ENCODE results near the gene ACOT11.

The ACOT11 gene

DNA sequence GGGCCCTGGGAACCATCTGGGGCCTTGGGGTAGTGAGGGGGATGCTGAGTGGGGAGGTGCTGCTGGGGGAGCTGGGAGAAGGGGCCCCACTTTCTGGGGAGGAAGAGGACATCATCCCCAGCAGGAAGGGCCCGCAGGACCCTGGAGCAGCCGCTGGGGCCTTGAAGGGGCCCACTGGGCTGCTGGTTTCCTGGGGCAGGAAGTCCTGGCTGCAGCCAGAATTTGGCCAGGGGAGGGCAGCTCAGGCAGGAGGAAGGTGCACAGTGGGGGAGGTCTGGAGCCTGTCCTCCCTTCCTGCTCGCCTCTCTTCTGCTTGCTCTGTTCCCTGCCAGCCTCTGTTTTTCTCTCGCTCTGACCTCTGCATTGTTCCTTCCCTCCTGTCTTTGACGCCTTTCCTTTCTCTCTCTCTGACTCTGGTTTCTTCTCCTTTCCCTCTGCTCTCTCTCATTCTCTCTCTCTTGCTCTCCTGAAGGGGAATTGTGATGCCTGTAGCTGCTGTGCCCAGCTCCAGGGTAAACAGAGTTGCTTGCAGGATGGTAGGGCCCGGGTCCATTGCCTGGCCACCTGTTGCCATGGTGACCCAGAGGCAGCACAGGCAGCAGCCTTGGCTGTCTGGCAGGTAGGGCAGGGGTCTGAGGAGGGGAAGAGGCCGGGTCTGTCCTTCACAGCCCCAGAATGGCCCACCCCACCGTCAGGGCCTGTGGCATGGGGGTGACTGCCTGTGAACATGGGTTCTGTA, 23.9 kb downstream of the ACOT11 start:
- CTCF ChIA-PET: no interaction called here
- H3K9me3 ChIP-seq (ENCODE audit: control insufficient read depth, insufficient read depth, low read depth, low read length): no peaks in the 10 kb centered on the region
- TF ChIP-seq, protein P1, sequence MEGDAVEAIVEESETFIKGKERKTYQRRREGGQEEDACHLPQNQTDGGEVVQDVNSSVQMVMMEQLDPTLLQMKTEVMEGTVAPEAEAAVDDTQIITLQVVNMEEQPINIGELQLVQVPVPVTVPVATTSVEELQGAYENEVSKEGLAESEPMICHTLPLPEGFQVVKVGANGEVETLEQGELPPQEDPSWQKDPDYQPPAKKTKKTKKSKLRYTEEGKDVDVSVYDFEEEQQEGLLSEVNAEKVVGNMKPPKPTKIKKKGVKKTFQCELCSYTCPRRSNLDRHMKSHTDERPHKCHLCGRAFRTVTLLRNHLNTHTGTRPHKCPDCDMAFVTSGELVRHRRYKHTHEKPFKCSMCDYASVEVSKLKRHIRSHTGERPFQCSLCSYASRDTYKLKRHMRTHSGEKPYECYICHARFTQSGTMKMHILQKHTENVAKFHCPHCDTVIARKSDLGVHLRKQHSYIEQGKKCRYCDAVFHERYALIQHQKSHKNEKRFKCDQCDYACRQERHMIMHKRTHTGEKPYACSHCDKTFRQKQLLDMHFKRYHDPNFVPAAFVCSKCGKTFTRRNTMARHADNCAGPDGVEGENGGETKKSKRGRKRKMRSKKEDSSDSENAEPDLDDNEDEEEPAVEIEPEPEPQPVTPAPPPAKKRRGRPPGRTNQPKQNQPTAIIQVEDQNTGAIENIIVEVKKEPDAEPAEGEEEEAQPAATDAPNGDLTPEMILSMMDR (tag by site-specific recombination; IDR thresholded peaks at IDR 0.05): 0 out of 2 replicates have a peak, but pooled peaks have one; percentile 14
- TF ChIP-seq, protein P2, sequence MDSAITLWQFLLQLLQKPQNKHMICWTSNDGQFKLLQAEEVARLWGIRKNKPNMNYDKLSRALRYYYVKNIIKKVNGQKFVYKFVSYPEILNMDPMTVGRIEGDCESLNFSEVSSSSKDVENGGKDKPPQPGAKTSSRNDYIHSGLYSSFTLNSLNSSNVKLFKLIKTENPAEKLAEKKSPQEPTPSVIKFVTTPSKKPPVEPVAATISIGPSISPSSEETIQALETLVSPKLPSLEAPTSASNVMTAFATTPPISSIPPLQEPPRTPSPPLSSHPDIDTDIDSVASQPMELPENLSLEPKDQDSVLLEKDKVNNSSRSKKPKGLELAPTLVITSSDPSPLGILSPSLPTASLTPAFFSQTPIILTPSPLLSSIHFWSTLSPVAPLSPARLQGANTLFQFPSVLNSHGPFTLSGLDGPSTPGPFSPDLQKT (IDR thresholded peaks at IDR 0.05; ENCODE audit: borderline replicate concordance, low read depth, low read length): no peak
- TF ChIP-seq SCRT1 (tag by site-specific recombination; IDR thresholded peaks at IDR 0.05; ENCODE audit: borderline replicate concordance) (peak; percentile 83), PRDM1 (tag by site-specific recombination; IDR thresholded peaks at IDR 0.05) (peak; percentile 84), ZIC2 (tag by site-specific recombination; IDR thresholded peaks at IDR 0.05) (peak; percentile 70), ZNF660 (tag by site-specific recombination; IDR thresholded peaks at IDR 0.05) (no peak), SCRT2 (tag by site-specific recombination; IDR thresholded peaks at IDR 0.05) (peak; percentile 96), ZNF350 (tag by site-specific recombination; IDR thresholded peaks at IDR 0.05) (no peak), ZNF302 (tag by site-specific recombination; IDR thresholded peaks at IDR 0.05; ENCODE audit: low read depth) (no peak), MYNN (tag by site-specific recombination; IDR thresholded peaks at IDR 0.05; ENCODE audit: borderline replicate concordance) (no peak), ZNF843 (tag by site-specific recombination; IDR thresholded peaks at IDR 0.05) (no peak), KLF10 (tag by site-specific recombination; IDR thresholded peaks at IDR 0.05) (no peak), GLI2 (tag by site-specific recombination; IDR thresholded peaks at IDR 0.05; ENCODE audit: borderline replicate concordance, low read depth) (no peak)
- H3K4me3 ChIP-seq (ENCODE audit: low read depth, low read length): no peak overlapping the region
- H3K36me3 ChIP-seq (ENCODE audit: control insufficient read depth in 2 of 2, insufficient read depth in 1 of 2, low read length in 2 of 2): no peaks in the 10 kb centered on the region
- no peaks in the 10 kb centered on the region for H3K4me1 ChIP-seq (ENCODE audit: control insufficient read depth, insufficient read depth, low read length)
- no peak overlapping the region for H3K27ac ChIP-seq (ENCODE audit: extremely low read depth, low read depth, low read length)
- POLR2A ChIA-PET: interaction anchor here (0.6 kb wide), 1 partner anchor 91 kb away, joined by 3 read pairs; no protein-coding TSS in a partner anchor

DNA sequence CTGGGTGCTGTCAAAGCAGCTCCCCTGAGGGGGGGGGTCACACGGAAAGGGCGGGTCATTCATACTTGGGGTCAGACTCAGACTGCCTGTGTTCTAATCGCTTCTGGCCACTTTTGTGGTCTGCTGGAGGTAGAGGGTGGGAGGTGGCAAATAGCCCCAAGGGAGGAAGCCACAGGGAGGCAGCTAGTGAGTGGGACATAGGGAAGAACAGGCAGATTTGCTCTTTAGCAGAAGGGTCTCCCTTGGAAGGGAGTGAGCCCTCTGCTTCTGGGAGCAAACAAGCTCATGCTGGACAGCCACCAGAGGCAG, 24.5 kb downstream of the ACOT11 start:
- Histone ChIP-seq H3K4me3 (ENCODE audit: low read depth, low read length) (no peak overlapping the region), H3K9me3 (ENCODE audit: control insufficient read depth, insufficient read depth, low read depth, low read length) (no peaks in the 10 kb centered on the region), H3K27ac (ENCODE audit: extremely low read depth, low read depth, low read length) (no peak overlapping the region), H3K4me1 (ENCODE audit: control insufficient read depth, insufficient read depth, low read length) (no peaks in the 10 kb centered on the region), H3K36me3 (ENCODE audit: control insufficient read depth in 2 of 2, insufficient read depth in 1 of 2, low read length in 2 of 2) (no peaks in the 10 kb centered on the region)
- POLR2A ChIA-PET: interaction anchor here (0.6 kb wide), 1 partner anchor 91 kb away, joined by 3 read pairs; no protein-coding TSS in a partner anchor
- CTCF ChIA-PET: no interaction called here
- TF ChIP-seq GLIS1 (tag by site-specific recombination; IDR thresholded peaks at IDR 0.05) (0 out of 2 replicates have a peak, but pooled peaks have one; percentile 31), ZNF354C (tag by site-specific recombination; IDR thresholded peaks at IDR 0.05; ENCODE audit: borderline replicate concordance, low read depth) (no peak), SCRT2 (tag by site-specific recombination; IDR thresholded peaks at IDR 0.05) (0 out of 2 replicates have a peak, but pooled peaks have one; percentile 6)

DNA sequence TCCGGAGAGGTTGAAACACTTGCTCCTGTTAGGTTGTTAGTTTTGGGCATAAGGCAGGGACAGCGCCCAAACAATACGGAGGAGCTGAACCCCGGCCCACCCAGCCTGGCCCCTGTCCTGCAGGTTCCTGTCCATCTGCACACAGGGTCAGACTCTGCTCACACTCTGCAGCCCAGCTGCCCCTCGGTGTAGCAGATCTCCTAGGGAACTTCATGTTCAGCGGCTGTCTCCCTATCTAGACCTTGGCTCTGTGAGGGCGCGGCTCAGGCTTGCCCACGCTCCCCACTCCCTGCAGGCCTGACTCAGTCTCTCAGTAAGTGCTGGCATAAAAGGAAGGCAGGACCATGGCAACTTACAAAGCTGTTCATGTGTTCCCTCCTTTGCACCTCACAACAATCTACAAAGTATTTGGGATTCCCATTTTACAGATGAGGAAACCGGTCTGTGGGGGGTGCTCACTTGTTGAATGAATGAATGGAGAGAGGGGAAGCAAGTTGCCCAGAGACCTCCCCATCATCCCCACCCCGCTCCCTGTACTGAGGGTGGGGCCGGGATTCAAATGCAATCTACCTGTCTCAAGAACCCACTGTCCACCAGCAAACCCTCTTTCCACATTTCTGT, 26.2 kb downstream of the ACOT11 start:
- H3K4me3 ChIP-seq (ENCODE audit: low read depth, low read length): no peak overlapping the region
- H3K27ac ChIP-seq (ENCODE audit: extremely low read depth, low read depth, low read length): no peak overlapping the region
- ChIA-PET POLR2A (interaction anchor here (0.7 to 1.1 kb wide), 2 partner anchors 8 to 806 kb away, joined by 5 to 6 read pairs; no protein-coding TSS in a partner anchor), CTCF (interaction anchor here (0.8 kb wide), 1 partner anchor 1001 kb away, joined by 3 read pairs; no protein-coding TSS in a partner anchor)
- H3K4me1 ChIP-seq (ENCODE audit: control insufficient read depth, insufficient read depth, low read length): no peaks in the 10 kb centered on the region
- no peaks in the 10 kb centered on the region for H3K9me3 ChIP-seq (ENCODE audit: control insufficient read depth, insufficient read depth, low read depth, low read length)
- no peaks in the 10 kb centered on the region for H3K36me3 ChIP-seq (ENCODE audit: control insufficient read depth in 2 of 2, insufficient read depth in 1 of 2, low read length in 2 of 2)
- TF ChIP-seq, protein P3, sequence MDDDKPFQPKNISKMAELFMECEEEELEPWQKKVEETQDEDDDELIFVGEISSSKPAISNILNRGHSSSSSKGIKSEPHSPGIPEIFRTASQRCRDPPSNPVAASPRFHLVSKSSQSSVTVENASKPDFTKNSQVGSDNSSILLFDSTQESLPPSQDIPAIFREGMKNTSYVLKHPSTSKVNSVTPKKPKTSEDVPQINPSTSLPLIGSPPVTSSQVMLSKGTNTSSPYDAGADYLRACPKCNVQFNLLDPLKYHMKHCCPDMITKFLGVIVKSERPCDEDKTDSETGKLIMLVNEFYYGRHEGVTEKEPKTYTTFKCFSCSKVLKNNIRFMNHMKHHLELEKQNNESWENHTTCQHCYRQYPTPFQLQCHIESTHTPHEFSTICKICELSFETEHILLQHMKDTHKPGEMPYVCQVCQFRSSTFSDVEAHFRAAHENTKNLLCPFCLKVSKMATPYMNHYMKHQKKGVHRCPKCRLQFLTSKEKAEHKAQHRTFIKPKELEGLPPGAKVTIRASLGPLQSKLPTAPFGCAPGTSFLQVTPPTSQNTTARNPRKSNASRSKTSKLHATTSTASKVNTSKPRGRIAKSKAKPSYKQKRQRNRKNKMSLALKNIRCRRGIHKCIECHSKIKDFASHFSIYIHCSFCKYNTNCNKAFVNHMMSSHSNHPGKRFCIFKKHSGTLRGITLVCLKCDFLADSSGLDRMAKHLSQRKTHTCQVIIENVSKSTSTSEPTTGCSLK (tag by site-specific recombination; IDR thresholded peaks at IDR 0.05): no peak
- TF ChIP-seq SCRT2 (tag by site-specific recombination; IDR thresholded peaks at IDR 0.05) (peak; percentile 61; the same call in 1 of the 2 replicates), ZXDB (tag by site-specific recombination; IDR thresholded peaks at IDR 0.05) (no peak), ZNF211 (tag by site-specific recombination; IDR thresholded peaks at IDR 0.05; ENCODE audit: low read depth) (no peak), ZNF274 (IDR thresholded peaks at IDR 0.05; ENCODE audit: low read length) (no peak), ZNF274 (tag by site-specific recombination; IDR thresholded peaks at IDR 0.05; ENCODE audit: borderline replicate concordance) (no peak)
- TF ChIP-seq, protein P4, sequence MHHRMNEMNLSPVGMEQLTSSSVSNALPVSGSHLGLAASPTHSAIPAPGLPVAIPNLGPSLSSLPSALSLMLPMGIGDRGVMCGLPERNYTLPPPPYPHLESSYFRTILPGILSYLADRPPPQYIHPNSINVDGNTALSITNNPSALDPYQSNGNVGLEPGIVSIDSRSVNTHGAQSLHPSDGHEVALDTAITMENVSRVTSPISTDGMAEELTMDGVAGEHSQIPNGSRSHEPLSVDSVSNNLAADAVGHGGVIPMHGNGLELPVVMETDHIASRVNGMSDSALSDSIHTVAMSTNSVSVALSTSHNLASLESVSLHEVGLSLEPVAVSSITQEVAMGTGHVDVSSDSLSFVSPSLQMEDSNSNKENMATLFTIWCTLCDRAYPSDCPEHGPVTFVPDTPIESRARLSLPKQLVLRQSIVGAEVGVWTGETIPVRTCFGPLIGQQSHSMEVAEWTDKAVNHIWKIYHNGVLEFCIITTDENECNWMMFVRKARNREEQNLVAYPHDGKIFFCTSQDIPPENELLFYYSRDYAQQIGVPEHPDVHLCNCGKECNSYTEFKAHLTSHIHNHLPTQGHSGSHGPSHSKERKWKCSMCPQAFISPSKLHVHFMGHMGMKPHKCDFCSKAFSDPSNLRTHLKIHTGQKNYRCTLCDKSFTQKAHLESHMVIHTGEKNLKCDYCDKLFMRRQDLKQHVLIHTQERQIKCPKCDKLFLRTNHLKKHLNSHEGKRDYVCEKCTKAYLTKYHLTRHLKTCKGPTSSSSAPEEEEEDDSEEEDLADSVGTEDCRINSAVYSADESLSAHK (tag by site-specific recombination; IDR thresholded peaks at IDR 0.05): no peak
